GM23338 (cell line): ENCODE data around the gene SLC39A13. TPM values are rescaled to one million over a fixed set of nuclear protein-coding genes. Genes with fewer than 3 reads are reported as not detected.

ENCODE experiments used
- ATAC-seq: fragments of 200-7000 bp; cut with Tn5 transposase; 3 replicates; pipeline ENCODE4 v1.9.1; 2020
- DNase-seq: peaks from one replicate; pipeline ENCODE4 v3.0.0-alpha.2; 2015; ENCODE audit warnings: low spot score
- H2AFZ ChIP-seq: fragments of 200-600 bp; sonication (generic); 2 replicates; pipeline ENCODE4 v1.8.0; 2016; ENCODE audit warnings: antibody characterized with exemption, mild to moderate bottlenecking, moderate library complexity
- H3F3A ChIP-seq: fragments of 200-600 bp; sonication (generic); replicated peaks from 2 replicates; pipeline ENCODE4 v1.8.0; 2017; ENCODE audit warnings: antibody characterized with exemption, mixed run types, low read depth
- H3K27ac ChIP-seq: fragments of 200-600 bp; sonication (generic); 2 replicates; pipeline ENCODE4 v1.6.1; 2016; ENCODE audit warnings: low read depth
- H3K27me3 ChIP-seq: fragments of 200-600 bp; sonication (generic); 2 replicates; pipeline ENCODE4 v1.8.0; 2016; ENCODE audit warnings: mild to moderate bottlenecking, mixed run types, moderate library complexity; ENCODE audit not compliant: insufficient read depth
- H3K36me3 ChIP-seq: fragments of 200-600 bp; sonication (generic); 2 replicates; pipeline ENCODE4 v1.8.0; 2016; ENCODE audit warnings: mild to moderate bottlenecking; ENCODE audit not compliant: insufficient read depth
- H3K4me1 ChIP-seq: fragments of 200-600 bp; sonication (generic); 2 replicates; pipeline ENCODE4 v1.8.0; 2016; ENCODE audit warnings: mild to moderate bottlenecking, moderate library complexity; ENCODE audit not compliant: insufficient read depth
- H3K4me2 ChIP-seq: fragments of 200-600 bp; sonication (generic); 2 replicates; pipeline ENCODE4 v1.7.1; 2017; ENCODE audit warnings: mixed run types
- H3K4me3 ChIP-seq: fragments of 200-600 bp; sonication (generic); 2 replicates; pipeline ENCODE4 v1.6.1; 2016; ENCODE audit warnings: mixed run types
- H3K79me2 ChIP-seq: fragments of 200-600 bp; sonication (generic); replicated peaks from 2 replicates; pipeline ENCODE4 v1.8.0; 2017; ENCODE audit warnings: mild to moderate bottlenecking; ENCODE audit not compliant: insufficient read depth
- H3K9me2 ChIP-seq: fragments of 200-600 bp; sonication (generic); 2 replicates; pipeline ENCODE4 v1.8.0; 2017; ENCODE audit not compliant: insufficient read depth
- H4K20me1 ChIP-seq: fragments of 200-600 bp; sonication (generic); replicated peaks from 2 replicates; pipeline ENCODE4 v1.8.0; 2017; ENCODE audit warnings: mild to moderate bottlenecking; ENCODE audit not compliant: insufficient read depth
- H3K27ac Mint-ChIP-seq: 2 replicates; pipeline ENCODE4 v1.8.0; 2020; ENCODE audit warnings: inconsistent platforms, mild to moderate bottlenecking, moderate library complexity, mixed read lengths
- H3K27me3 Mint-ChIP-seq: 3 replicates; pipeline ENCODE4 v1.8.0; 2022; ENCODE audit warnings: low read depth, mild to moderate bottlenecking, moderate library complexity, mixed read lengths, inconsistent platforms; ENCODE audit not compliant: insufficient read depth, poor library complexity
- H3K36me3 Mint-ChIP-seq: 3 replicates; pipeline ENCODE4 v1.8.0; 2021; ENCODE audit warnings: low read depth, mild to moderate bottlenecking, inconsistent platforms, moderate library complexity, mixed read lengths
- H3K4me1 Mint-ChIP-seq: 3 replicates; pipeline ENCODE4 v1.8.0; 2020; ENCODE audit warnings: mild to moderate bottlenecking, inconsistent platforms, mixed read lengths
- H3K4me3 Mint-ChIP-seq: 3 replicates; pipeline ENCODE4 v1.8.0; 2021; ENCODE audit warnings: moderate library complexity, mild to moderate bottlenecking, inconsistent platforms, mixed read lengths
- H3K9me3 Mint-ChIP-seq: 3 replicates; pipeline ENCODE4 v1.8.0; 2020; ENCODE audit warnings: moderate library complexity, mild to moderate bottlenecking, inconsistent platforms, mixed read lengths
- CREB1 ChIP-seq: fragments of 250-450 bp; sonication (Bioruptor Pico); IDR thresholded peaks from 2 replicates; pipeline ENCODE4 v1.5.0; 2020; ENCODE audit warnings: low read depth, mild to moderate bottlenecking, moderate library complexity
- EZH2 ChIP-seq: fragments of 200-600 bp; sonication (generic); IDR thresholded peaks from one replicate; pipeline ENCODE4 v1.8.0; 2017; ENCODE audit warnings: antibody characterized with exemption, mild to moderate bottlenecking, low read depth; ENCODE audit not compliant: unreplicated experiment
- EZH2phosphoT487 ChIP-seq: fragments of 200-600 bp; sonication (generic); IDR thresholded peaks from one replicate; pipeline ENCODE4 v1.8.1; 2018; ENCODE audit warnings: antibody characterized with exemption; ENCODE audit not compliant: unreplicated experiment
- JUNB ChIP-seq: IDR thresholded peaks from one replicate; pipeline ENCODE4 v1.6.1; 2016; ENCODE audit warnings: antibody characterized with exemption; ENCODE audit not compliant: unreplicated experiment
- NANOG ChIP-seq: IDR thresholded peaks from 2 replicates; pipeline ENCODE4 v1.6.1; 2016; ENCODE audit warnings: antibody characterized with exemption, borderline replicate concordance
- POLR2AphosphoS5 ChIP-seq: IDR thresholded peaks from 2 replicates; pipeline ENCODE4 v1.6.1; 2016; ENCODE audit warnings: antibody characterized with exemption, low read depth
- STAT1 ChIP-seq: IDR thresholded peaks from one replicate; pipeline ENCODE4 v1.6.1; 2016; ENCODE audit warnings: antibody characterized with exemption; ENCODE audit not compliant: unreplicated experiment
- ZNF114 ChIP-seq: fragments of 250-450 bp; sonication (Bioruptor Pico); IDR thresholded peaks from 2 replicates; pipeline ENCODE4 v1.5.0; 2020; ENCODE audit warnings: mild to moderate bottlenecking, moderate library complexity
- polyA plus RNA-seq: library from polyadenylated mRNA; unstranded; fragments of >200 nt; fragmentation: Nextera tagmentation; extraction: Ambion mirVana; gene quantifications from 2 replicates; pipeline ENCODE4 v1.2.1, GENCODE V29; 2016
- total RNA-seq: library from RNA; depleted of rRNA; stranded (reverse); fragments of >200 nt; shearing (Covaris generic); gene quantifications from 2 replicates; pipeline ENCODE4 v1.2.3, GENCODE V29; 2014
- TF ChIP-seq, protein P1 (sequence below), 2 experiments: fragments of 200-600 bp in 1 of 2; sonication (generic) in 1 of 2; conservative IDR thresholded peaks; 2 replicates each; pipeline versions ENCODE4 v1.5.1 to v1.6.1; 2016 to 2017; ENCODE audit warnings: antibody characterized with exemption in 2 of 2, low read depth in 2 of 2, mild to moderate bottlenecking in 2 of 2, moderate library complexity in 1 of 2
- TF ChIP-seq, protein P2 (sequence below): fragments of 250-450 bp; sonication (Bioruptor Pico); IDR thresholded peaks from 2 replicates; pipeline ENCODE4 v1.5.0; 2020; ENCODE audit warnings: mild to moderate bottlenecking, moderate library complexity

Gene SLC39A13
- total and polyA plus RNA-seq, 2 experiments from 2014 or later, result 15.8 to 32.7 TPM

DNA sequence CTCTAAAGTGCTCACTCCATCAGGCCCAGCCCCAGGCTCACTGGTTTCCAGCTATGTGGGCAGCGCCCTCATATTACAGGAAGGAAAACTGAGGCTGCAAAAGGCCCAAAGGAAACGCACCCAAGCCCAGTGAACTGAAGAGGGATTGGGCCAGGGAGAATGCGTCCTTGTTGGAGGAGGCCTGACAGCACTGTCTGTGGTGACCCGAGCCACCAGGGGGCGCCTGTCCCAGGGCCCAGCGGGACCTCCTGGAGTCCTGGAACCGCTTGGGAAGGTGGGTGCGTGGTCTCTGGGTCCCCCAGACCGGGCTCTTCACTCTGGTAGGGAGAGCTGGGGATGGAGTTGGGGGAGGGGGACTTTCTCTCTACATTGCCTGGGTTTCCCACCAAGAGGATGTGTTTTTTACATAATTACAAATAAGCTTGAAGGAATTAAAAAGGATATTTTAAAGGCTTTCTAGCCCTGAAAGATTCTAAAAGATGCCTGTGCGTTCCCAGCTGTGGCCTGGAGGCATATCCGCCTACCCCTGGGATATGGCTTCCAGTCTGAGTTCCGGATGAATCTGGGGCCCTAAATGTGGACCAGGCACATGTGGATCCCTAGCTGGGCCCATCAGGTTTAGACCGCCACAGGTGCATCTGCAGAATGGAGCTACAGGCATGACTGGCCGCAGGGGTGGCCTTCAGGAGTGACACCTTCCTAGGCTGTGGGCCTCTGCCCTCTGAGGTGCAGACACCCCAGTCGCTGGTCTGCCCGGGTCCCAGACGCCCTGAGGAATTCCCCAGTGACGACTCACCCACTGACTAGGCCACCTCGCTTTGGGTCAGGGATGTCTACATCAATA lies 34.3 kb upstream of the SLC39A13 start:
- Mint-ChIP-seq H3K27me3 (peaks cover 2% of the 10 kb centered on the region), H3K36me3 (no peaks in the 10 kb centered on the region), H3K27ac (no peak overlapping the region), H3K4me3 (no peak overlapping the region), H3K9me3 (no peaks in the 10 kb centered on the region; the same call in 2 of the 3 replicates), H3K4me1 (peaks cover 3% of the 10 kb centered on the region; the same call in 2 of the 3 replicates)
- DNase-seq (peak; percentile 94), ATAC-seq (peak; percentile 91)
- Histone ChIP-seq H3K27me3 (no peaks in the 10 kb centered on the region), H3K4me2 (no peak overlapping the region), H3F3A (no peaks in the 10 kb centered on the region), H3K4me1 (no peaks in the 10 kb centered on the region; the same call in 1 of the 2 replicates), H3K27ac (no peak overlapping the region), H2AFZ (peak overlapping the region; percentile 86), H3K4me3 (no peak overlapping the region), H3K79me2 (no peaks in the 10 kb centered on the region), H4K20me1 (no peaks in the 10 kb centered on the region), H3K9me2 (no peaks in the 10 kb centered on the region), H3K36me3 (no peaks in the 10 kb centered on the region)
- TF ChIP-seq NANOG (no peak), STAT1 (no peak), CREB1 (CRISPR knock-in tag) (0 out of 2 replicates have a peak, but pooled peaks have one; percentile 45)
- TF ChIP-seq, protein P1, sequence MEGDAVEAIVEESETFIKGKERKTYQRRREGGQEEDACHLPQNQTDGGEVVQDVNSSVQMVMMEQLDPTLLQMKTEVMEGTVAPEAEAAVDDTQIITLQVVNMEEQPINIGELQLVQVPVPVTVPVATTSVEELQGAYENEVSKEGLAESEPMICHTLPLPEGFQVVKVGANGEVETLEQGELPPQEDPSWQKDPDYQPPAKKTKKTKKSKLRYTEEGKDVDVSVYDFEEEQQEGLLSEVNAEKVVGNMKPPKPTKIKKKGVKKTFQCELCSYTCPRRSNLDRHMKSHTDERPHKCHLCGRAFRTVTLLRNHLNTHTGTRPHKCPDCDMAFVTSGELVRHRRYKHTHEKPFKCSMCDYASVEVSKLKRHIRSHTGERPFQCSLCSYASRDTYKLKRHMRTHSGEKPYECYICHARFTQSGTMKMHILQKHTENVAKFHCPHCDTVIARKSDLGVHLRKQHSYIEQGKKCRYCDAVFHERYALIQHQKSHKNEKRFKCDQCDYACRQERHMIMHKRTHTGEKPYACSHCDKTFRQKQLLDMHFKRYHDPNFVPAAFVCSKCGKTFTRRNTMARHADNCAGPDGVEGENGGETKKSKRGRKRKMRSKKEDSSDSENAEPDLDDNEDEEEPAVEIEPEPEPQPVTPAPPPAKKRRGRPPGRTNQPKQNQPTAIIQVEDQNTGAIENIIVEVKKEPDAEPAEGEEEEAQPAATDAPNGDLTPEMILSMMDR (conservative IDR thresholded peaks at IDR 0.05; ENCODE audit: low read depth in 2 of 2), result peak; percentile 94 to 96

DNA sequence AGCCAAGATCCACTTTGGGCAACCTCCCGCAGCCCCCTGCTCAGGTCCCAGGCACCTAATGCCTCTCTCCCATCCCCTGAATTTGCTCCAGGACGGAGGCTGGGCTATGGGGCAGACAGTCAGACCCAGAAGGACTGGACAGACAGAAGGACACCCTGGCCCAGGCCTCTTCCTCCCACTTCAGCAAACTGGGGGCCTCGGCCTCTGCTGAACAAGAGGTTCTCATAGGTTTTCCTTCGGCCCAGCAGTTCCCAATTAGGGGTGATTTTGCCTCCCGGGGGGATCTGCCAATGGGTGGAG lies 33.7 kb upstream of the SLC39A13 start:
- Mint-ChIP-seq H3K27me3 (peaks cover 2% of the 10 kb centered on the region), H3K36me3 (no peaks in the 10 kb centered on the region), H3K9me3 (no peaks in the 10 kb centered on the region; the same call in 2 of the 3 replicates)
- no peak for TF ChIP-seq NANOG
- TF ChIP-seq STAT1, result no peak
- no peak for TF ChIP-seq EZH2
- no peak for TF ChIP-seq POLR2AphosphoS5
- no peak for TF ChIP-seq ZNF114 (CRISPR knock-in tag)
- TF ChIP-seq JUNB, result no peak
- no peak for TF ChIP-seq EZH2phosphoT487
- TF ChIP-seq, protein P2, sequence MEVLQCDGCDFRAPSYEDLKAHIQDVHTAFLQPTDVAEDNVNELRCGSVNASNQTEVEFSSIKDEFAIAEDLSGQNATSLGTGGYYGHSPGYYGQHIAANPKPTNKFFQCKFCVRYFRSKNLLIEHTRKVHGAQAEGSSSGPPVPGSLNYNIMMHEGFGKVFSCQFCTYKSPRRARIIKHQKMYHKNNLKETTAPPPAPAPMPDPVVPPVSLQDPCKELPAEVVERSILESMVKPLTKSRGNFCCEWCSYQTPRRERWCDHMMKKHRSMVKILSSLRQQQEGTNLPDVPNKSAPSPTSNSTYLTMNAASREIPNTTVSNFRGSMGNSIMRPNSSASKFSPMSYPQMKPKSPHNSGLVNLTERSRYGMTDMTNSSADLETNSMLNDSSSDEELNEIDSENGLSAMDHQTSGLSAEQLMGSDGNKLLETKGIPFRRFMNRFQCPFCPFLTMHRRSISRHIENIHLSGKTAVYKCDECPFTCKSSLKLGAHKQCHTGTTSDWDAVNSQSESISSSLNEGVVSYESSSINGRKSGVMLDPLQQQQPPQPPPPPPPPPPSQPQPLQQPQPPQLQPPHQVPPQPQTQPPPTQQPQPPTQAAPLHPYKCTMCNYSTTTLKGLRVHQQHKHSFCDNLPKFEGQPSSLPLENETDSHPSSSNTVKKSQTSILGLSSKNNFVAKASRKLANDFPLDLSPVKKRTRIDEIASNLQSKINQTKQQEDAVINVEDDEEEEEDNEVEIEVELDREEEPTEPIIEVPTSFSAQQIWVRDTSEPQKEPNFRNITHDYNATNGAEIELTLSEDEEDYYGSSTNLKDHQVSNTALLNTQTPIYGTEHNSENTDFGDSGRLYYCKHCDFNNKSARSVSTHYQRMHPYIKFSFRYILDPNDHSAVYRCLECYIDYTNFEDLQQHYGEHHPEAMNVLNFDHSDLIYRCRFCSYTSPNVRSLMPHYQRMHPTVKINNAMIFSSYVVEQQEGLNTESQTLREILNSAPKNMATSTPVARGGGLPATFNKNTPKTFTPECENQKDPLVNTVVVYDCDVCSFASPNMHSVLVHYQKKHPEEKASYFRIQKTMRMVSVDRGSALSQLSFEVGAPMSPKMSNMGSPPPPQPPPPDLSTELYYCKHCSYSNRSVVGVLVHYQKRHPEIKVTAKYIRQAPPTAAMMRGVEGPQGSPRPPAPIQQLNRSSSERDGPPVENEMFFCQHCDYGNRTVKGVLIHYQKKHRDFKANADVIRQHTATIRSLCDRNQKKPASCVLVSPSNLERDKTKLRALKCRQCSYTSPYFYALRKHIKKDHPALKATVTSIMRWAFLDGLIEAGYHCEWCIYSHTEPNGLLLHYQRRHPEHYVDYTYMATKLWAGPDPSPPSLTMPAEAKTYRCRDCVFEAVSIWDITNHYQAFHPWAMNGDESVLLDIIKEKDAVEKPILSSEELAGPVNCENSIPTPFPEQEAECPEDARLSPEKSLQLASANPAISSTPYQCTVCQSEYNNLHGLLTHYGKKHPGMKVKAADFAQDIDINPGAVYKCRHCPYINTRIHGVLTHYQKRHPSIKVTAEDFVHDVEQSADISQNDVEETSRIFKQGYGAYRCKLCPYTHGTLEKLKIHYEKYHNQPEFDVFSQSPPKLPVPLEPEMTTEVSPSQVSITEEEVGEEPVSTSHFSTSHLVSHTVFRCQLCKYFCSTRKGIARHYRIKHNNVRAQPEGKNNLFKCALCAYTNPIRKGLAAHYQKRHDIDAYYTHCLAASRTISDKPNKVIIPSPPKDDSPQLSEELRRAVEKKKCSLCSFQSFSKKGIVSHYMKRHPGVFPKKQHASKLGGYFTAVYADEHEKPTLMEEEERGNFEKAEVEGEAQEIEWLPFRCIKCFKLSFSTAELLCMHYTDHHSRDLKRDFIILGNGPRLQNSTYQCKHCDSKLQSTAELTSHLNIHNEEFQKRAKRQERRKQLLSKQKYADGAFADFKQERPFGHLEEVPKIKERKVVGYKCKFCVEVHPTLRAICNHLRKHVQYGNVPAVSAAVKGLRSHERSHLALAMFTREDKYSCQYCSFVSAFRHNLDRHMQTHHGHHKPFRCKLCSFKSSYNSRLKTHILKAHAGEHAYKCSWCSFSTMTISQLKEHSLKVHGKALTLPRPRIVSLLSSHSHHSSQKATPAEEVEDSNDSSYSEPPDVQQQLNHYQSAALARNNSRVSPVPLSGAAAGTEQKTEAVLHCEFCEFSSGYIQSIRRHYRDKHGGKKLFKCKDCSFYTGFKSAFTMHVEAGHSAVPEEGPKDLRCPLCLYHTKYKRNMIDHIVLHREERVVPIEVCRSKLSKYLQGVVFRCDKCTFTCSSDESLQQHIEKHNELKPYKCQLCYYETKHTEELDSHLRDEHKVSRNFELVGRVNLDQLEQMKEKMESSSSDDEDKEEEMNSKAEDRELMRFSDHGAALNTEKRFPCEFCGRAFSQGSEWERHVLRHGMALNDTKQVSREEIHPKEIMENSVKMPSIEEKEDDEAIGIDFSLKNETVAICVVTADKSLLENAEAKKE, result no peak
- TF ChIP-seq, protein P1 (conservative IDR thresholded peaks at IDR 0.05; ENCODE audit: low read depth in 2 of 2), result no peak

More for the DNA sequence above, 33.7 kb upstream of the SLC39A13 start:
- Histone ChIP-seq H3K27me3 (no peaks in the 10 kb centered on the region), H3K4me3 (no peak overlapping the region), H3K36me3 (no peaks in the 10 kb centered on the region), H3K4me1 (no peaks in the 10 kb centered on the region; the same call in 1 of the 2 replicates), H3K9me2 (no peaks in the 10 kb centered on the region), H3F3A (no peaks in the 10 kb centered on the region), H2AFZ (no peak overlapping the region), H4K20me1 (no peaks in the 10 kb centered on the region), H3K27ac (no peak overlapping the region), H3K79me2 (no peaks in the 10 kb centered on the region), H3K4me2 (no peak overlapping the region)
- Mint-ChIP-seq H3K4me3 (no peak overlapping the region), H3K4me1 (peaks cover 3% of the 10 kb centered on the region; the same call in 2 of the 3 replicates), H3K27ac (no peak overlapping the region)
- ATAC-seq (no peak), DNase-seq (no peak)
